Keratinocyte (primary cell): ENCODE measurements around the gene GRAMD1B. TPM values are rescaled to one million over a fixed set of nuclear protein-coding genes. Genes with fewer than 3 reads are reported as not detected.

Source experiments
- DNase-seq: peaks from one replicate; pipeline ENCODE4 v3.0.0-alpha.2; 2011; ENCODE audit warnings: low read depth, missing footprints, low spot score
- FAIRE-seq: peaks from 2 replicates; lab custom pipeline; 2011; peaks lifted over from hg19 to GRCh38; lab: Jason Lieb, UNC
- H2AFZ ChIP-seq: 2 replicates; pipeline ENCODE4 v1.6.0; 2012; ENCODE audit warnings: low read length, control low read depth, inconsistent platforms; ENCODE audit not compliant: control insufficient read depth
- H3K27ac ChIP-seq: 2 replicates; pipeline ENCODE4 v1.5.1; 2011; ENCODE audit warnings: low read length; ENCODE audit not compliant: control insufficient read depth, insufficient read depth
- H3K27me3 ChIP-seq: 3 replicates; pipeline ENCODE4 v1.6.0; 2011; ENCODE audit warnings: low read length; ENCODE audit not compliant: control insufficient read depth, insufficient read depth; ENCODE audit errors: extremely low read depth
- H3K36me3 ChIP-seq, 2 experiments: 2 replicates in 1 of 2; 3 replicates in 1 of 2; pipeline ENCODE4 v1.5.1; 2011; ENCODE audit warnings: low read length in 2 of 2, mild to moderate bottlenecking in 1 of 2; ENCODE audit not compliant: control insufficient read depth in 2 of 2, insufficient read depth in 2 of 2; ENCODE audit errors: extremely low read depth in 1 of 2
- H3K4me1 ChIP-seq: 3 replicates; pipeline ENCODE4 v1.5.1; 2011; ENCODE audit warnings: low read length; ENCODE audit not compliant: control insufficient read depth, insufficient read depth; ENCODE audit errors: extremely low read depth
- H3K4me2 ChIP-seq: 3 replicates; pipeline ENCODE4 v1.6.0; 2011; ENCODE audit warnings: low read depth, low read length; ENCODE audit not compliant: control insufficient read depth, insufficient read depth; ENCODE audit errors: extremely low read depth
- H3K4me3 ChIP-seq, 3 experiments: fragments of 200-600 bp in 1 of 3; sonication (generic) in 1 of 3; 2 replicates in 2 of 3; 3 replicates in 1 of 3; pipeline ENCODE4 v1.5.1; 2011 to 2016; ENCODE audit warnings: low read length in 3 of 3, mild to moderate bottlenecking in 3 of 3, control low read depth in 2 of 3, inconsistent platforms in 1 of 3, low read depth in 1 of 3, mixed read lengths in 1 of 3, mixed run types in 1 of 3, moderate library complexity in 1 of 3; ENCODE audit not compliant: control insufficient read depth in 2 of 3, insufficient read depth in 2 of 3; ENCODE audit errors: extremely low read depth in 1 of 3
- H3K79me2 ChIP-seq: 2 replicates; pipeline ENCODE4 v1.6.0; 2012; ENCODE audit warnings: low read length; ENCODE audit not compliant: control insufficient read depth, insufficient read depth
- H3K9ac ChIP-seq: 3 replicates; pipeline ENCODE4 v1.6.0; 2011; ENCODE audit warnings: low read length; ENCODE audit not compliant: control insufficient read depth, insufficient read depth; ENCODE audit errors: extremely low read depth
- H3K9me1 ChIP-seq: 3 replicates; pipeline ENCODE4 v1.6.0; 2011; ENCODE audit warnings: low read length; ENCODE audit not compliant: control insufficient read depth, insufficient read depth; ENCODE audit errors: extremely low read depth
- H3K9me3 ChIP-seq: 2 replicates; pipeline ENCODE4 v1.5.1; 2012; ENCODE audit warnings: low read depth, low read length; ENCODE audit not compliant: control insufficient read depth
- H4K20me1 ChIP-seq: 3 replicates; pipeline ENCODE4 v1.6.0; 2011; ENCODE audit warnings: low read length; ENCODE audit not compliant: control insufficient read depth, insufficient read depth; ENCODE audit errors: extremely low read depth
- EZH2 ChIP-seq: IDR thresholded peaks from one replicate; pipeline ENCODE4 v1.6.1; 2012; ENCODE audit warnings: inconsistent platforms, mild to moderate bottlenecking, low read length, moderate library complexity
- dilution Hi-C: fragments of 300-500 bp; cut with MboI; formaldehyde crosslinking; loops from one replicate; pipeline ENCODE4 v1.7.0; 2020; ENCODE audit warnings: low sequenced_read_pairs; ENCODE audit not compliant: extremely low pct_ligation_motif_present
- polyA plus RNA-seq, 5 experiments: library from polyadenylated mRNA; depleted of rRNA in 3 of 5; stranded (reverse) in 3 of 5; stranded (forward) in 1 of 5; unstranded in 1 of 5; fragments of >200 nt; gene quantifications; 1 replicate in 1 of 5; 2 replicates in 3 of 5; 3 replicates in 1 of 5; pipeline versions ENCODE4 v1.2.1 to v1.2.3, GENCODE V29; 2011 to 2012; ENCODE audit warnings: missing spikeins in 2 of 5, low read depth in 1 of 5, low replicate concordance in 1 of 5
- TF ChIP-seq, protein P1 (sequence below), 3 experiments: IDR thresholded peaks in 1 of 3; conservative IDR thresholded peaks in 1 of 3; optimal IDR thresholded peaks in 1 of 3; 2 replicates in 2 of 3; 3 replicates in 1 of 3; pipeline versions ENCODE3 to v1.5.1; 2011; ENCODE audit warnings: low read length in 3 of 3, mild to moderate bottlenecking in 3 of 3, moderate library complexity in 2 of 3, control low read depth in 1 of 3, inconsistent platforms in 1 of 3; ENCODE audit not compliant: insufficient read depth in 2 of 3; ENCODE audit errors: extremely low read depth in 1 of 3

Gene GRAMD1B
- polyA plus RNA-seq, 1 donor (not counting 4 experiments of a cell fraction or from before 2014, with no cell fraction given), result 0.04 TPM

DNA sequence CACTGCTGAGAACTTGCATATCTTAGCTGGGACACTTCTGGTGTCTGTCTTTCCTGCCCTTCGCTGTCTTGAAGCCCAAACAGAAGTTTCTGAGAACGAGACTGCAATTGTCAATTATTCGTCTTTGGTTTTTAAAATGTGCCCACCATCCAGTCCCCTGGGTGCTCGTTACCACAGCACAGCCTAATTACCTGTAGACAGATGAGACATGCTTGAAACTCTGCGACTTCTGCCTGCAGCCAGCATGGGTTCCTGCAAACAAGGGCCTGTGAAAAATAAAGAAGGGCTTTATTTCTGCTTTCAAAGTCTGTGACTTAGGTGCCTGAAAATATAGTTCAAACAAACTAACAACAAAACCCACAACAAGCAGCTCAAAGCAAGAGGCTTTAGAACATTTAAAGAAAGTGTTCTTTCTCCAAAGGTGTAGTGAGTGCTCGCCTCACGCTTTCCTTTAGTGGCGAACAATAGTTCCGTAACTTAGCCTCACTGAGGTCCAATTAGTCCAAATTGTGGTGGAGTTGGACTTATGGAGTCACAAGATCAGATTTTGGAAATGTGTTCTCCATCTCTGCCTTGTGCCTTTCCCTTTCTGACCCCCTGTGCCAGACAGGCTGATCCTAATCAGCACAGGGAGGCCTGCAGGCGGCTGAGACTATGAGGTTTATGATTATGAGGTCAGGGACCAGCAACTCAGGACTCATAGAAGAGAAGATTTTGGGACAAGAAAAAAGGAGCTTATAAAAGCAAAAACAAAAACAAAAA lies 20.4 kb upstream of the GRAMD1B start:
- dilution Hi-C loops, result no loop called here
- no peaks in the 10 kb centered on the region for H4K20me1 ChIP-seq
- no peak overlapping the region for H2AFZ ChIP-seq
- H3K4me3 ChIP-seq, result no peak overlapping the region
- DNase-seq (no peak), FAIRE-seq (no peak)
- H3K9me1 ChIP-seq, result no peaks in the 10 kb centered on the region
- TF ChIP-seq, protein P1, sequence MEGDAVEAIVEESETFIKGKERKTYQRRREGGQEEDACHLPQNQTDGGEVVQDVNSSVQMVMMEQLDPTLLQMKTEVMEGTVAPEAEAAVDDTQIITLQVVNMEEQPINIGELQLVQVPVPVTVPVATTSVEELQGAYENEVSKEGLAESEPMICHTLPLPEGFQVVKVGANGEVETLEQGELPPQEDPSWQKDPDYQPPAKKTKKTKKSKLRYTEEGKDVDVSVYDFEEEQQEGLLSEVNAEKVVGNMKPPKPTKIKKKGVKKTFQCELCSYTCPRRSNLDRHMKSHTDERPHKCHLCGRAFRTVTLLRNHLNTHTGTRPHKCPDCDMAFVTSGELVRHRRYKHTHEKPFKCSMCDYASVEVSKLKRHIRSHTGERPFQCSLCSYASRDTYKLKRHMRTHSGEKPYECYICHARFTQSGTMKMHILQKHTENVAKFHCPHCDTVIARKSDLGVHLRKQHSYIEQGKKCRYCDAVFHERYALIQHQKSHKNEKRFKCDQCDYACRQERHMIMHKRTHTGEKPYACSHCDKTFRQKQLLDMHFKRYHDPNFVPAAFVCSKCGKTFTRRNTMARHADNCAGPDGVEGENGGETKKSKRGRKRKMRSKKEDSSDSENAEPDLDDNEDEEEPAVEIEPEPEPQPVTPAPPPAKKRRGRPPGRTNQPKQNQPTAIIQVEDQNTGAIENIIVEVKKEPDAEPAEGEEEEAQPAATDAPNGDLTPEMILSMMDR (optimal IDR thresholded peaks at IDR 0.05 in 1 of 3, IDR thresholded peaks at IDR 0.05 in 1 of 3, conservative IDR thresholded peaks at IDR 0.05 in 1 of 3; ENCODE audit: extremely low read depth in 1 of 3, insufficient read depth in 2 of 3, low read length in 3 of 3), result no peak
- TF ChIP-seq EZH2, result no peak
- no peak overlapping the region for H3K9ac ChIP-seq
- no peaks in the 10 kb centered on the region for H3K79me2 ChIP-seq
- no peaks in the 10 kb centered on the region for H3K9me3 ChIP-seq
- H3K27ac ChIP-seq, result no peak overlapping the region
- H3K27me3 ChIP-seq, result no peaks in the 10 kb centered on the region
- H3K36me3 ChIP-seq, result no peaks in the 10 kb centered on the region
- H3K4me2 ChIP-seq, result no peak overlapping the region
- no peaks in the 10 kb centered on the region for H3K4me1 ChIP-seq

DNA sequence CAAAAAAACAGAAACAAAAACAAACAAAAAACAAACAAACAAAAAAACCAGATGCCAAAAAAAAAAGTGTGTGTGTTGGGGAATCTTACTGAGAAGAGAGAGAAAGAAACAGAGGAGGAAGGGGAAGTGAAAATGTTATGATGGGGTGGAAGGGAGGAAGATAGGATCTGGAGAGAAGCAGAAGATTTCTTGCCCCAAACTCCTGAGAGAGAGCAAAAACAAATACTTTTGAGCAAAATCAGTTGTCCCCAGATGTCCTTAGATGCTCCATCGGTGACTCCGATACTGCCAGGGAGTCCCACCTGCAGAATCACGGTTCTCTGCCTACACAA lies 19.9 kb upstream of the GRAMD1B start:
- H3K27me3 ChIP-seq, result no peaks in the 10 kb centered on the region
- no peaks in the 10 kb centered on the region for H3K36me3 ChIP-seq
- TF ChIP-seq, protein P1 (optimal IDR thresholded peaks at IDR 0.05 in 1 of 3, IDR thresholded peaks at IDR 0.05 in 1 of 3, conservative IDR thresholded peaks at IDR 0.05 in 1 of 3; ENCODE audit: extremely low read depth in 1 of 3, insufficient read depth in 2 of 3, low read length in 3 of 3), result no peak
- no peak for TF ChIP-seq EZH2
- no peak overlapping the region for H3K9ac ChIP-seq
- H3K9me1 ChIP-seq, result no peaks in the 10 kb centered on the region
- H3K27ac ChIP-seq, result no peak overlapping the region
- dilution Hi-C loops, result no loop called here
- no peaks in the 10 kb centered on the region for H3K9me3 ChIP-seq
- H3K4me3 ChIP-seq, result no peak overlapping the region
- no peak for DNase-seq
- H4K20me1 ChIP-seq, result no peaks in the 10 kb centered on the region
- H3K4me2 ChIP-seq, result no peak overlapping the region
- no peaks in the 10 kb centered on the region for H3K4me1 ChIP-seq
- H3K79me2 ChIP-seq, result no peaks in the 10 kb centered on the region
- H2AFZ ChIP-seq, result no peak overlapping the region
- no peak for FAIRE-seq
